GM18508 (cell line): ENCODE data around the gene AP1G2.

Experiments
- ATAC-seq: cut with Tn5 transposase; IDR thresholded peaks from one replicate; pipeline ENCODE4 v1.9.1; 2021; ENCODE audit warnings: moderate number of reproducible peaks; ENCODE audit not compliant: insufficient read depth, unreplicated experiment

The AP1G2 gene

DNA sequence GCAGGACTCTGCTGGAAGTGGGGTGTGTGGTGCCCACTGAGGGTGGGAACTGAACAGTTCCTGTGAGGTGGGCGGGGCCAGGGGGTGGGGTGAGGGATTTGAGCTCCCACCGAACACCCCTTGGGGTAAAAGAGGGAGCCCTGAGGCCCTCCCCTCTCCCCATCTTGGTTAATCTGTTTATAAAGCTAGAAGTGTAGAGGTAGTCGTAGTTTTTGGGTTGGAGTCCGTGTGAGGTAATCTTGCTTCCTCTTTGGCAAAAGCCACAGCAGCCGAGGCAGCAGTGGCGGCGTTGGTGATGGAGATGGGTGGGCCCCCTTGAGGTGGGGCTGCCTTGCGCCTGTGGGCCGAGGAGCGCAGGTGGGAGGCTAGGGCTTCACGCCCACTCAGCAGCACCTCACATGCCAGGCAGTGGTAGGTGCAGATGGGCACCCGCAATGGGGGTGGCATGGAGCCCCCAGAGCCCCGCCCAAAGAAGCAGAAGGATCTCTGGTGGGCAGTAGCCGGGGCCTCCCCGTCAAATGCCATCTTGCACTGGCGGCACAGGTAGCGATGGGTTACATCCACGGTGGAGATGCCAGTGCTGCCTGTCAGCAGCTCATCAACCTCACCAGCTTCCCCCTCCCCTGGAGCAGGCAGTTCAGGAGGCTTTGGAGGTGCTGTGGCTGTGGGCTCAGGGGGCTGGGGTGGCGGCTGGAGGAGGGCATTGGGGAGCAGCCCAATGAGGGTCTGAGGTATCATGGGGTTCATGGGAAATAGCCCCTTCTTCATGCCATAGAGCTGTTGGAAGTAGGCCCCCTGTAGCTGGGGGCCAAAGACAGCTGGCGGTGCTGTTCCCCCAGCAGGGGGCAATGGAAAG, 45.6 kb downstream of the AP1G2 start:
- no peak for ATAC-seq

DNA sequence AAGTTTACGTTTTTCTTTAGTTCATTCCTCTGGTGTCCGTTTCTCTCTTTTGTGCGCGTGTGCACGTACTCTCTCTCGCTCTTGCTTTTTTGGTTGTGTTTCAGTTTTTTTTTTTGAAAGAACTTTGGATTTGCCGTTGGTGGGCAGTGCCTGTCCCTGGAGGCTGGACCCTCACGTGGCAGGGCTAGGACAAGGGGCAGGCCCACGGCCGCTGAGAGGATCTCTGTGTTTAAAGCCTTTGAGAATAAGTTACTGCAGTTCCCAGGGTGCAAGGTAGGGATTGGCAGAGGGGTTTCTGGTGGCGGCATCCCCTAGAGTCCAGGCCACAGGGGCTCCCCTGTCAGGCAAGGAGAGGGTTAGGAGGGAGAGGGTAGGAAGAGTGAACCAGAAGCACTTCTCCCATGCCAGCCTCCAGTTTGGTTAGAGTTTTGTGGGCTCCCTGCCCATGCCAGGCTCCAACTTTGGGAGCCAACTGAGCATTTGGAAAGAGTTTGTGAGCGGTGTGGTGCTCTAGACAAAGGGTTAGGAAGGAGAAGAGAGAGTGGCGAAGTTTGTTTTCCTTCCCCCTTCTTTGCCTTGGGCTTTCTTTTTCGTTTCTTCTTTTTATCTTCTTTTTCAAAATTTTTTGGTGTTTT, 46.6 kb downstream of the AP1G2 start:
- ATAC-seq, result no peak

DNA sequence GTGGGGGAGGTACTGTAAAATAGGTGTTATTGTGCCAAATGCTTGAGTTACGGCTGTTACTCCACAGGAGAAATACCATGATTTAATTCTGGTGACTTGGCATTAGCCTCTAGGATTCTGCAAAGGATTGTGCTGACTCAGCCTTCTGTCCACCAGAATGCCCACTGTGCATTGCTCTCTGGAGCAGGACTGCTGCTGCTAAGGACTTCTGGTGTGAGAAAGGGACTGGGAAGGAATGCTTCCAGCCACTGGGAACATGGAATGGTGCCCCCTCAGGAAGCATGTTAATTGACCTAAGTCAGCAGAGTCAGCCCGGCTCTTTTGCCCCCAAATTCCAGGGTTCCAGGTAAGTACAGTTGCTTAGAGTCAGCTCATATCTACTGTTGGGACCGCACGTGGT, 48.9 kb downstream of the AP1G2 start:
- ATAC-seq, result no peak

DNA sequence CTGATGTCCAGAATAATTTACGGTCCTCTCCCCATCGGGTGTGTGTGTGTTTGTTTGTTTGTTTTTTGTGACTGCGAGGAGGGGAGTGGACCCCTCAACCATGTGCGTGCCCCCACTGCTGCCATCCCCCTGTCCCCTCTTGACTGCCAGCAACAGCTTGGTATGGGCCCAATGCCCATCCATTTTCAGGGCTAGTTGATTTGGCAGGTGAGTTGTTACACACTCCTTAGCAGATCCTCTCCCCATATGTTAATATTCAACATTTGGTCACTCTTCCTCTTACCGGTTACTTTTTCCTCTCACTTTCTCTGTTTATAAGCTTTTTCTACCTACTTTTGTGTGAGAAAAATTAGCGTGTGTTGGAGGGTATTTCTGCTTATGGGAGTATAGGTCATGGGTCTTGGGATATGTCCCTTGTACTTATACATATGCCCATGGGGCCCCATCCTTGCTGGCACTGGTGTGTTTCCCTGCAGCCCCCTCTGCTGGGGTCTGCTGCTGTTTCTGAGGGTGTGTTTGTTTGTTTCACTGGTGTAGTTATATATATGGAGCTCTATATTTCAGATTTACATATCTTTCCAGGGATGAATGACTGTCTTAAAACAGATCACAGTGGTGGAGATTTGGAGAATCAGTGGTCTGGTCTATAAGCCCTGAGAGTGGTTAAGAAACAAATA, 49.8 kb downstream of the AP1G2 start:
- ATAC-seq, result no peak

DNA sequence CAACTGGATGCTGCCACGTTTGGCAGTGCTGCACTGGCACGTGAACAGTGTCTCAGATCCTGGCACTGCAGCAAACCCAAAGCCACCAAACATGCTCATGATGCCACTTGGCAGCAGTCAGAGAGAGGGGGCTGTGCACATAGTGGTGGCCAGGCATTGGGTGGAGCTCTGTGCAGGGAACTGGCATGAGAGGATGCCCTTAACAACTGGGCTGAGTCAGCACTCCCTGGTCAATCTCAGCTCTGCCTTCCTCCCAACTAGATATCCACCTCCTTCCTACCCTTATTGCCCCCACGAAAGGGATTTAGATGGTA, 53.0 kb downstream of the AP1G2 start:
- no peak for ATAC-seq

DNA sequence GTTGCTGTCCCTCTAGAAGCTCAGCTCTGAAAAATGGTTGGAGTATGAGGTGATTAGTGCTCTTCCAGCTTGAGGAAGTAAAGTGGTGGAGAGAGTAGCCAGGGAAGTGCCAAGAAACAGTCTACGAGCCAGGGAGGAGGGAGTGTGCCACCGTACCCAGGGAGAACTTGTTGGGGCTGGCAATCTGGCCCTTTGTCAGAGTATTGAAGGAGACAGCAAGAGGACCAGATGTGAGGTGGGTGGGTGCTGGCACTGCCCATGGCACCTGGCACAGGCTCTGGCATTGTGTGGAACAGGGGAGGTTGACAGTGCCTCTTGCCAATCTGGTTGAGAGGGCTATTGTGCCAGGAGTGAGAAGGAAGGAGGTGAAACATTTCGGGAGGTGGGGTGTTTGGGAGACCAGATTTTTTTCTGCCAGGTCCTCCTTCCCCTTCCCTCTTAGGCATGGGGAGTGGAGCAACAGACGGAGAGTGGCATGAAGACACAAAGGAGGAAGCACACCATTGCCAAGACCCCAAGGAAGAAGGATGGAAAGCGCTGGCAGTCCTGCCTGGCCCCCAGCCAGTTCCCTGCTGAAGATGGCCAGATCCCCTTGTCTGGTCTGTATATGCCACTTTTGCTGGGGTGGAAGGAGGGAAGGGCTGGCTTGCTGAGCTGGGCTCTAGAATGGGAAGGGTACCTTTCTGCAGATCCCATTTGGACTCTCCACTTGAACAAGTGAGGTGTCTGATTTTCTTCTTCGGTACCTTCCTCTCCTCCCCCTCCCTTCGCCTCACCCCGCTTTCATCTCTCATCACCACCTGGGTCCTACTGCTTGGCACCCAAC, 53.6 kb downstream of the AP1G2 start:
- no peak for ATAC-seq

DNA sequence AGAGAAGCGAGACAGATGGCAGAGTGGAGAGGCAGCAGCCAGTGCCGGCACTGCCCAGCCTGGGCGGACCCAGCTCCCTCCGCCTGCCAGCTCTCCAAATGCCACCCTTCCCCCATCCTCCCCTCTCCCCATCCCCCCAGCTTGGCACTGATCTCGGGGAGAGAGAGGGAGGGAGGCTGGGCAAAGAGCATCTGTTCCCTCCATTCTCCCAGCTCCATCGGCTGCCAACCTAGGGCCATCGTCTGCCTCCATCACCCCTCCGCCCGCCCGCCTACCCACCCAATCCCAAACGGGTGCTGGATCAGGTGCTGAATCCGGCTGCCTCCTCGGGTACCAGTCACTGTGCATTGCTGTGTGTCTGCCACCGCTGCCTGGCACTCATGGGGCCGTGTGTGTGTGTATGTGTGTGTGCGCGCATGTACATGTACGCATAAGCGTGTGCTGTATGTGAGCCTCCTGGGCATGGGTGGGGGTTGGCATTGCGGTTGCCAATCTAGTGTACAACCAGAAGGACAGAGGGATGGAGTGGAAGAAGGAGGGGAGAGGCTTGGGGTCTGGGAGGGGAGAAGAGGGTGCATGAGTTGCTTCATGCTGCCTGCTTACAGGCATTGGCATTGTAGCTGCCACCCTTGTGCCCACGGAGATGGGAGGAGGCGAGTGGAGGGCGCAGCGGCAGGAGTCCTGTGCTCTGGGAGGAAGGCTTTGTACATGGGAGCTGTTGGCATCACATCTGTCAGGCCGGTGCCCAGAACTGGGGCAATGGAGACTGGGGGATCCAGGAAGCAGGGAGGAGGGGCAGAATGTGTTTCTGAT, 54.4 kb downstream of the AP1G2 start:
- ATAC-seq, result no peak

DNA sequence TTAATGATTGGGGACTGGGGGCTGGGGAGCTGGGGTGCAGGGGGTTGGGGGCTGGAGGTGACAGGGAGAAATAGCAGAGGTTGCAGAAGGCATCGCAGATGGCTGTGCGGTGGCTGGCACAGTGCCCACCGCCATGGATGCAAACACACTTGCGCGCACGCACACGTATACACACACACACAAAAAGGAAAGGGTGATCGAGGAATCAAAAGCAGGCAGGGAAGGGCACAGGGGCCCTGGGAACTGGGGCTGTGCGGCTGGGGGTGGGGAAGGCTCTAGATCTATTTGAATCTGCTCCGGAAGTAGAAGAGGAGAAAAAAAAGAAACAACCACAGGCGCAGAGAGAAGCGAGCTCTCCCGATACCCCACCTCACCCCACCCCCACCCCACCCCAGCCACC, 55.4 kb downstream of the AP1G2 start:
- no peak for ATAC-seq
